Measurements from ENCODE around the gene SLC22A31.

DNA sequence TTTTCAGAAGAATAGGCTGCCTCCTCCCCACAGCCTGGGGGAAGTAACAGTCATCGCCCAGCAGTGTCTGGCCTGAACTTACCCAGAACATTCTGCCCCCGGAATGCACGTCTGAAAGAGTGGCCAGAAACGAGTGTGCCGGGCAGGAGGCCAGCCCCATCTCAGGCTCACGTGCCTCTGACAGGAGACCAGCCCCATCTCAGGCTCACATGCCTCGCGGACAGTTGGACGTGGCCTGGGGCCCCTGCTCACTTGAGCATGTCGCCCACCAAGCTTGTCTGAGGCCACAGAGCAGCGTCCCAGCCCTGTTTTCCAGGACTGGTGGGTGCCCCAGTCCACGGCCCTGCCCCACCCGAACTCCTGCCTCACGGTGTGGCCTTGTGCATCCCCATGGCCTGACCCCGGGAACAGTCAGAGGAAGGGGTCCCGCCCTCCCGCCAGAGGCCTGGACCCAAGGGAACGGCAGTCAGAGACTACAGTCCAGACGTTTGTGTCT lies 45.1 kb downstream of the SLC22A31 start:
- TF ChIP-seq, protein P1, sequence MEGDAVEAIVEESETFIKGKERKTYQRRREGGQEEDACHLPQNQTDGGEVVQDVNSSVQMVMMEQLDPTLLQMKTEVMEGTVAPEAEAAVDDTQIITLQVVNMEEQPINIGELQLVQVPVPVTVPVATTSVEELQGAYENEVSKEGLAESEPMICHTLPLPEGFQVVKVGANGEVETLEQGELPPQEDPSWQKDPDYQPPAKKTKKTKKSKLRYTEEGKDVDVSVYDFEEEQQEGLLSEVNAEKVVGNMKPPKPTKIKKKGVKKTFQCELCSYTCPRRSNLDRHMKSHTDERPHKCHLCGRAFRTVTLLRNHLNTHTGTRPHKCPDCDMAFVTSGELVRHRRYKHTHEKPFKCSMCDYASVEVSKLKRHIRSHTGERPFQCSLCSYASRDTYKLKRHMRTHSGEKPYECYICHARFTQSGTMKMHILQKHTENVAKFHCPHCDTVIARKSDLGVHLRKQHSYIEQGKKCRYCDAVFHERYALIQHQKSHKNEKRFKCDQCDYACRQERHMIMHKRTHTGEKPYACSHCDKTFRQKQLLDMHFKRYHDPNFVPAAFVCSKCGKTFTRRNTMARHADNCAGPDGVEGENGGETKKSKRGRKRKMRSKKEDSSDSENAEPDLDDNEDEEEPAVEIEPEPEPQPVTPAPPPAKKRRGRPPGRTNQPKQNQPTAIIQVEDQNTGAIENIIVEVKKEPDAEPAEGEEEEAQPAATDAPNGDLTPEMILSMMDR (IDR thresholded peaks at IDR 0.05) = no peak
- no peak for TF ChIP-seq EZH2 (IDR thresholded peaks at IDR 0.05)
